Astrocyte of the spinal cord (primary cell): Measurements from ENCODE around the gene LPP.
"Not testable (repeated sequence)": the region's sequence is repeated elsewhere in the genome, so short reads cannot be mapped to it uniquely, and the experiment has no call there.

Experiments used
- DNase-seq: peaks from one replicate; pipeline ENCODE4 v3.0.0; 2011; ENCODE audit warnings: low read depth, low spot score
- H3K4me3 ChIP-seq: 2 replicates; pipeline ENCODE4 v1.5.1; 2011; ENCODE audit warnings: low read depth, mild to moderate bottlenecking, low read length, moderate library complexity
- CTCF ChIP-seq: IDR thresholded peaks from 2 replicates; pipeline ENCODE4 v1.5.1; 2012; ENCODE audit warnings: low read depth, mild to moderate bottlenecking, low read length, inconsistent platforms
- in situ Hi-C: cut with HindIII; loops from 2 replicates; pipeline ENCODE4 v1.10.0; 2017; ENCODE audit warnings: low sequenced_read_pairs

The LPP gene

GRCh38 chr3:188421836-188422540, 268.0 kb downstream of the LPP start:
- H3K4me3 ChIP-seq, result no peak overlapping the region
- TF ChIP-seq CTCF, result no peak
- no peak for DNase-seq
- in situ Hi-C loops, result no loop called here

- DNase-seq, in situ Hi-C loops, H3K4me3 ChIP-seq: not testable (repeated sequence)
Observed at GRCh38 chr3:188427981-188428380, 274.0 kb downstream of the LPP start.

DNA sequence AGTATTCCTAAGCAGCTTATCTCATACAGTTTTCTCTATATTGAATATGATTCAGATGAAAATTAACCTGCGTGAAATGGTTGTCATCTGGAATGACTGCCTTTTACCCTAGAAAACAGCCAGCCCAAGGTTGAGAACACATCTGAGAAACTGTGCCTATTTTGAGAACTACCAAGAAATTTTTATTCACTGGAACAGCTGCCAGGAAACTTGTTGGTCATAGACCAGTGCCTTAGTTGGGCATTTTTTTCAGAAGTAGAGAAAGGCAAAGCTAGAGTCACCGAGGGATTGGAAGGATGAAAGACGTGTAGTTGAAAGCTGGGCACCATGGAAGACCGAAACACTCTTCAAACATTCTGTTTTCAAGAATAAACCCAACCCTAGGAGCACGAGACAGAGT, 277.1 kb downstream of the LPP start:
- in situ Hi-C loops, result no loop called here
- no peak for TF ChIP-seq CTCF
- DNase-seq, result no peak
- H3K4me3 ChIP-seq, result no peak overlapping the region

GRCh38 chr3:188431553-188431952, 277.6 kb downstream of the LPP start:
- in situ Hi-C loops, result no loop called here
- peak; percentile 29 for DNase-seq
- no peak for TF ChIP-seq CTCF
- H3K4me3 ChIP-seq, result no peak overlapping the region

DNA sequence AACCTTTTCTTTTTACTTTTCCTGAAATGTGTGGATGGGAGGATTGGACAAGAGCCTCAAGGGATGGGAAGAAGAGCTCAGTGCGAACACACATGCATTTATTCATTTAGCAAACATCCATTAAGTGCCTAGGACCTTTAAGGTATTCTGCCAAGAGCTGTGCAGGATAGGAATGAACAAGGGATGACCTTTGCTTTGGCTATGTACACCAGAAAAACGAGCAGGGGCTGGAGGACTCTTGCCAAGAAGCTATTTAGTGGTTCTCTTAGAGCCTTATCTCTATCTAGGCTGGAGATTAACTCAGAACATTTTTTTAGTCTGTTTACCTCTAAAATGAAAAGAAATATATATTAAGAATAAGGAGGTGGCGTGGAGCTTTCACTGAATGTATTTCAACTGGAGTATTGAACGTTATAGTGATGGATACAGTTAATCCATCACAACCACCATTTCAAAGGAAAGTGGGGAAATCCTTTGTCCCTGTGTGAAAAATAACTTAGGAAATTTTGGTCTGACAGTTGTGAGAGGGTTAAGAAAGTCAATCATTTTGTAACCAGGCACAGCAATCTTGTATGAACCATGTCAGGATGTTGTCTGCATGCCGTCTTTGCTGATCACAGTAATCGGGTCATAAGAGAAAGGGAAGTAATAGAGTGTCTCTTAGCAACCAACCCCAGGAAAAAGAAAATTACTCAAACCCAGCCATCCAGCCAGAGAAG, 279.0 kb downstream of the LPP start:
- DNase-seq, result peak; percentile 53
- no peak for TF ChIP-seq CTCF
- in situ Hi-C loops, result no loop called here
- H3K4me3 ChIP-seq, result no peak overlapping the region

- no peak overlapping the region for H3K4me3 ChIP-seq
- in situ Hi-C loops, result no loop called here
- no peak for DNase-seq
- TF ChIP-seq CTCF, result no peak
Observed at GRCh38 chr3:188433521-188434150, 279.7 kb downstream of the LPP start.

- in situ Hi-C loops, result no loop called here
- TF ChIP-seq CTCF, result no peak
- DNase-seq, result no peak
- H3K4me3 ChIP-seq, result no peak overlapping the region
Observed at GRCh38 chr3:188434594-188434993, 280.6 kb downstream of the LPP start.
